Panc1 (cell line): ENCODE measurements around the gene INIP. TPM values are rescaled to one million over a fixed set of nuclear protein-coding genes. Genes with fewer than 3 reads are reported as not detected.

Experiments
- ATAC-seq: fragments of 200-7000 bp; cut with Tn5 transposase; 2 replicates; pipeline ENCODE4 v1.9.1; 2020; ENCODE audit warnings: mild to moderate bottlenecking, moderate library complexity
- BruUV-seq: library from RNA; stranded (reverse); fragments of 400-500 nt; replicated peaks from 2 replicates; lab custom pipeline; 2021; lab: Mats Ljungman, UMichigan
- CTCF ChIA-PET: fragments of 300-600 bp; sonication (Branson Sonifier 250); formaldehyde crosslinking; loops from one replicate; lab custom pipeline; 2022; ENCODE audit warnings: antibody characterized with exemption; lab: Charles Lee
- POLR2A ChIA-PET: fragments of 300-600 bp; sonication (Branson Sonifier 250); formaldehyde crosslinking; loops from one replicate; lab custom pipeline; 2022; ENCODE audit warnings: antibody characterized with exemption; lab: Charles Lee
- DNase-seq: peaks from one replicate; pipeline ENCODE4 v3.0.0-alpha.2; 2010; ENCODE audit warnings: low read depth, low spot score
- H3K27ac ChIP-seq: 2 replicates; pipeline ENCODE4 v1.5.1; 2011; ENCODE audit warnings: mild to moderate bottlenecking, low read length, inconsistent platforms
- H3K27me3 ChIP-seq: fragments of 200-500 bp; sonication (Bioruptor generic); 2 replicates; pipeline ENCODE4 v1.6.0; 2014; ENCODE audit warnings: low read length, inconsistent platforms; ENCODE audit not compliant: control insufficient read depth, insufficient read depth
- H3K36me3 ChIP-seq: fragments of 200-500 bp; sonication (Bioruptor generic); 2 replicates; pipeline ENCODE4 v1.5.1; 2014; ENCODE audit warnings: inconsistent platforms, mild to moderate bottlenecking, low read length, moderate library complexity; ENCODE audit not compliant: control insufficient read depth, insufficient read depth
- H3K4me1 ChIP-seq: 2 replicates; pipeline ENCODE4 v1.5.1; 2011; ENCODE audit warnings: inconsistent platforms, mild to moderate bottlenecking, low read length, moderate library complexity; ENCODE audit not compliant: control insufficient read depth, insufficient read depth
- H3K4me3 ChIP-seq, 2 experiments: 2 replicates each; pipeline ENCODE4 v1.5.1; 2011 to 2012; ENCODE audit warnings: low read depth in 2 of 2, low read length in 2 of 2, mild to moderate bottlenecking in 2 of 2, inconsistent platforms in 1 of 2, moderate library complexity in 1 of 2
- H3K9me3 ChIP-seq: fragments of 200-500 bp; sonication (Bioruptor generic); 2 replicates; pipeline ENCODE4 v1.5.1; 2014; ENCODE audit warnings: low read depth, mild to moderate bottlenecking, inconsistent platforms, low read length, moderate library complexity; ENCODE audit not compliant: control insufficient read depth, insufficient read depth
- CTCF ChIP-seq: fragments of 450-650 bp; IDR thresholded peaks from 2 replicates; pipeline ENCODE4 v1.5.1; 2017; ENCODE audit warnings: mild to moderate bottlenecking
- POLR2AphosphoS5 ChIP-seq: IDR thresholded peaks from 2 replicates; pipeline ENCODE4 v1.6.1; 2012; ENCODE audit warnings: mild to moderate bottlenecking, low read depth, low read length, moderate library complexity
- SIN3A ChIP-seq: IDR thresholded peaks from 2 replicates; pipeline ENCODE4 v1.6.1; 2012; ENCODE audit warnings: low read depth, mild to moderate bottlenecking, low read length, moderate library complexity, borderline replicate concordance; ENCODE audit not compliant: insufficient read depth
- TCF7L2 ChIP-seq: IDR thresholded peaks from 2 replicates; pipeline ENCODE4 v1.6.1; 2011; ENCODE audit warnings: mild to moderate bottlenecking, low read depth, low read length, inconsistent platforms
- in situ Hi-C: cut with HindIII; loops from 2 replicates; pipeline ENCODE4 v1.10.0; 2016; ENCODE audit warnings: low sequenced_read_pairs, low pct_unique_long_range_greater_than_20kb
- intact Hi-C: fragments of 100-400 bp; cut with micrococcal nuclease; formaldehyde crosslinking; loops from one replicate; pipeline ENCODE4 v1.10.0; 2022; ENCODE audit not compliant: unreplicated experiment
- total RNA-seq: library from RNA; stranded (reverse); gene quantifications from one replicate; pipeline ENCODE4 v1.2.1, GENCODE V29; 2021; ENCODE audit not compliant: unreplicated experiment
- TF ChIP-seq, protein P1 (sequence below), 2 experiments: IDR thresholded peaks; 2 replicates each; pipeline ENCODE4 v1.6.1; 2011 to 2012; ENCODE audit warnings: low read depth in 2 of 2, control low read depth in 1 of 2, low read length in 1 of 2, mild to moderate bottlenecking in 1 of 2, moderate library complexity in 1 of 2; ENCODE audit not compliant: insufficient read depth in 1 of 2

The INIP gene
- total RNA-seq, 1 experiment from 2014 or later, result 20.0 TPM

DNA sequence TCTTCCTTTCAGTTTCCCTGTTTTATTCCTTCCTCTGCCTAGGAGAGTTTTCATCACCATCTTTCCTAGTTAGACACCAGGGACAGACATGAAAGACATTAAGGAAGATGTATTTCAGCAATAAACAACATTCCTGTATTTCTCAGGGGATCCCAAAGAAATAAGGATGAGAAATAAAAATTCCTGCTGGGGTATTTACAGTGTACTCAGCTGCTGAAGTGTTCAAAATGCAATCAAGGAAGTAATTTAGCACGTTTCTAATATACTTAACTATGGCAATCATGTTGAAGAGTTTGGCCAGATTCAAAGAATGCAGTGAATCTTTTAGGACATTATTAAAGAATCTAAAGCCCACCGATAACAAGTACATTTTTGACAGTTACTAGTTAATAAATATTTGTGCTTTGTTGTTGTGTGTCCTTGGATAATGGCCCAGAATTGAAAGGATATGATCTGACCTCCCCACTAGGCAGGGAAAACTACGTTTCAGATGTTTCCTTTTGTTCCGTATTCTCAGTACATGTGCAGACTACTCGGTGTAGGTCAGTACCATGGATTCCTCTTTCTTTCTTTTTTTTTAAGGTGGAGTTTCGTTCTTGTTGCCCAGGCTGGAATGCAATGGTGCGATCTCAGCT lies 46.8 kb downstream of the INIP start:
- no peak for ATAC-seq
- in situ Hi-C loops (no loop called here), intact Hi-C loops (no loop called here)
- H3K4me1 ChIP-seq, result no peaks in the 10 kb centered on the region
- no peaks in the 10 kb centered on the region for H3K9me3 ChIP-seq
- TF ChIP-seq POLR2AphosphoS5 (no peak), CTCF (no peak), TCF7L2 (no peak), SIN3A (no peak)
- TF ChIP-seq, protein P1, sequence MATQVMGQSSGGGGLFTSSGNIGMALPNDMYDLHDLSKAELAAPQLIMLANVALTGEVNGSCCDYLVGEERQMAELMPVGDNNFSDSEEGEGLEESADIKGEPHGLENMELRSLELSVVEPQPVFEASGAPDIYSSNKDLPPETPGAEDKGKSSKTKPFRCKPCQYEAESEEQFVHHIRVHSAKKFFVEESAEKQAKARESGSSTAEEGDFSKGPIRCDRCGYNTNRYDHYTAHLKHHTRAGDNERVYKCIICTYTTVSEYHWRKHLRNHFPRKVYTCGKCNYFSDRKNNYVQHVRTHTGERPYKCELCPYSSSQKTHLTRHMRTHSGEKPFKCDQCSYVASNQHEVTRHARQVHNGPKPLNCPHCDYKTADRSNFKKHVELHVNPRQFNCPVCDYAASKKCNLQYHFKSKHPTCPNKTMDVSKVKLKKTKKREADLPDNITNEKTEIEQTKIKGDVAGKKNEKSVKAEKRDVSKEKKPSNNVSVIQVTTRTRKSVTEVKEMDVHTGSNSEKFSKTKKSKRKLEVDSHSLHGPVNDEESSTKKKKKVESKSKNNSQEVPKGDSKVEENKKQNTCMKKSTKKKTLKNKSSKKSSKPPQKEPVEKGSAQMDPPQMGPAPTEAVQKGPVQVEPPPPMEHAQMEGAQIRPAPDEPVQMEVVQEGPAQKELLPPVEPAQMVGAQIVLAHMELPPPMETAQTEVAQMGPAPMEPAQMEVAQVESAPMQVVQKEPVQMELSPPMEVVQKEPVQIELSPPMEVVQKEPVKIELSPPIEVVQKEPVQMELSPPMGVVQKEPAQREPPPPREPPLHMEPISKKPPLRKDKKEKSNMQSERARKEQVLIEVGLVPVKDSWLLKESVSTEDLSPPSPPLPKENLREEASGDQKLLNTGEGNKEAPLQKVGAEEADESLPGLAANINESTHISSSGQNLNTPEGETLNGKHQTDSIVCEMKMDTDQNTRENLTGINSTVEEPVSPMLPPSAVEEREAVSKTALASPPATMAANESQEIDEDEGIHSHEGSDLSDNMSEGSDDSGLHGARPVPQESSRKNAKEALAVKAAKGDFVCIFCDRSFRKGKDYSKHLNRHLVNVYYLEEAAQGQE (IDR thresholded peaks at IDR 0.05; ENCODE audit: insufficient read depth in 1 of 2, low read depth in 2 of 2, low read length in 1 of 2), result no peak
- no peak overlapping the region for H3K27ac ChIP-seq
- H3K27me3 ChIP-seq, result no peaks in the 10 kb centered on the region
- ChIA-PET CTCF (no interaction called here), POLR2A (no interaction called here)
- no peaks in the 10 kb centered on the region for H3K36me3 ChIP-seq
- H3K4me3 ChIP-seq, result no peak overlapping the region
- BruUV-seq, result no TSS peak
- DNase-seq, result no peak

DNA sequence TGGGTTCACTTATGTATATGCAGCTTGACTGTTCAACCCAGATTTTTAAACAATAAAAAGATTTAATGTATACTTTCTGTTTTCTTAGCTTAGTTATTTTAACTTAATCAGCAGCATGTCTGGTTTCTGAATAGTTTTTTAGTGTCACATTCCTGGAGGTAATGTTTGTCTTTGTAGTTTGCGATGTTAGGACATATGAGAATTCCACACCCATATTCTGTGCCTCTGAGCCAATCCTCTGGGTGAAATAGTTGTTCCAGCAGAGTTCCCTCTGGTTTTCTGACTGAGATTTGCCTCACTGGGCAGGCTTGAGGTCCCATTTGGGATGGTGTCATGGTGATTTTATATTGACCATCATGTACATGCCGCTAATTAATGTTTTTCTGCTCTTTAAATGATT lies 48.6 kb downstream of the INIP start:
- no peak overlapping the region for H3K27ac ChIP-seq
- no peaks in the 10 kb centered on the region for H3K36me3 ChIP-seq
- no peaks in the 10 kb centered on the region for H3K9me3 ChIP-seq
- no TSS peak for BruUV-seq
- ChIA-PET CTCF (no interaction called here), POLR2A (no interaction called here)
- in situ Hi-C loops, result no loop called here
- no peaks in the 10 kb centered on the region for H3K27me3 ChIP-seq
- DNase-seq (no peak), ATAC-seq (no peak)
- no peak for TF ChIP-seq TCF7L2
- TF ChIP-seq POLR2AphosphoS5, result no peak
- TF ChIP-seq, protein P1 (IDR thresholded peaks at IDR 0.05; ENCODE audit: insufficient read depth in 1 of 2, low read depth in 2 of 2, low read length in 1 of 2), result no peak
- no peak for TF ChIP-seq CTCF
- TF ChIP-seq SIN3A, result no peak
- no peak overlapping the region for H3K4me3 ChIP-seq
- intact Hi-C loops, result no loop called here
- no peaks in the 10 kb centered on the region for H3K4me1 ChIP-seq
